CD4-positive, alpha-beta T cell treated with Interleukin-17A for 4 hours (primary cell): ENCODE results near the gene C1orf141.
"Not testable (repeated sequence)": the region's sequence is repeated elsewhere in the genome, so short reads cannot be mapped to it uniquely, and the experiment has no call there.

ENCODE experiments used
- DNase-seq: peaks from one replicate; pipeline ENCODE4 v3.0.0-alpha.2; 2020; ENCODE audit warnings: mixed read lengths

C1orf141 gene

GRCh38 chr1:67084765-67085318 is 49.9 kb downstream of the C1orf141 start:
- DNase-seq = no peak

- DNase-seq = no peak
Measured at GRCh38 chr1:67078291-67078690, 56.5 kb downstream of the C1orf141 start.

- no peak for DNase-seq
Measured at GRCh38 chr1:67077593-67077992, 57.2 kb downstream of the C1orf141 start.

GRCh38 chr1:67072749-67073148 is 62.0 kb downstream of the C1orf141 start:
- no peak for DNase-seq

- not testable (repeated sequence) for DNase-seq
Measured at GRCh38 chr1:67067655-67068054, 67.1 kb downstream of the C1orf141 start.

- no peak for DNase-seq
Measured at GRCh38 chr1:67062412-67062811, 72.4 kb downstream of the C1orf141 start.

GRCh38 chr1:67061266-67061665 is 73.5 kb downstream of the C1orf141 start:
- no peak for DNase-seq

- no peak for DNase-seq
Measured at GRCh38 chr1:67060811-67061218, 74.0 kb downstream of the C1orf141 start.

GRCh38 chr1:67059346-67059745 is 75.4 kb downstream of the C1orf141 start:
- DNase-seq = no peak

- DNase-seq = no peak
Measured at GRCh38 chr1:67058761-67059160, 76.0 kb downstream of the C1orf141 start.

- no peak for DNase-seq
Measured at GRCh38 chr1:67058242-67058641, 76.5 kb downstream of the C1orf141 start.

- peak; percentile 83 for DNase-seq
Measured at GRCh38 chr1:67053785-67054772, 80.7 kb downstream of the C1orf141 start, which contains the start of gene SLC35D1. Gene SLC35D1 (minus strand): TSS chr1:67054148. CDS start chr1:67054013, 135 bp downstream.

GRCh38 chr1:67053535-67053784 is 81.3 kb downstream of the C1orf141 start:
- DNase-seq = no peak

GRCh38 chr1:67052741-67053534 is 81.8 kb downstream of the C1orf141 start:
- DNase-seq = peak; percentile 21

GRCh38 chr1:67051196-67051595 is 83.6 kb downstream of the C1orf141 start:
- no peak for DNase-seq

GRCh38 chr1:67044631-67045270 is 90.0 kb downstream of the C1orf141 start:
- no peak for DNase-seq

GRCh38 chr1:67043366-67043765 is 91.4 kb downstream of the C1orf141 start:
- no peak for DNase-seq
